ENCODE data around the gene ZNF385B. TPM values are rescaled to one million over a fixed set of nuclear protein-coding genes. Genes with fewer than 3 reads are reported as not detected.

ZNF385B gene
- total and polyA plus RNA-seq, 7 donors, result 0.35 to 5.6 (median 3.0) TPM; not detected in 1

GRCh38 chr2:179626261-179626660, 235.2 kb downstream of the ZNF385B start:
- WGBS, 2 donors, result 84 to 92% methylated on average over 2 of the region's 2 CpGs
- Histone ChIP-seq H3K27ac (no peak overlapping the region), H3K4me3 (no peak overlapping the region), H3K9me3 (no peaks in the 10 kb centered on the region), H3K27me3 (no peaks in the 10 kb centered on the region), H3K4me1 (peaks cover 0 to 13% (median 0%) of the 10 kb centered on the region in 4 donors), H3K36me3 (no peaks in the 10 kb centered on the region)
- intact Hi-C loops (cut with DNase I), result no loop called here
- no peak for DNase-seq
- TF ChIP-seq POLR2A (IDR thresholded peaks at IDR 0.05), result no peak
- TF ChIP-seq EP300 (IDR thresholded peaks at IDR 0.05), result no peak
- no peak for TF ChIP-seq POLR2AphosphoS5 (IDR thresholded peaks at IDR 0.05)
- no peak for TF ChIP-seq CTCF (IDR thresholded peaks at IDR 0.05)

GRCh38 chr2:179622635-179623300, 238.6 kb downstream of the ZNF385B start:
- no peaks in the 10 kb centered on the region for H3K36me3 ChIP-seq
- H3K9me3 ChIP-seq, result no peaks in the 10 kb centered on the region
- H3K4me3 ChIP-seq, result no peak overlapping the region
- TF ChIP-seq POLR2A (IDR thresholded peaks at IDR 0.05) (no peak), EP300 (IDR thresholded peaks at IDR 0.05) (no peak), POLR2AphosphoS5 (IDR thresholded peaks at IDR 0.05) (no peak), CTCF (IDR thresholded peaks at IDR 0.05) (no peak)
- H3K27ac ChIP-seq, result no peak overlapping the region
- no peaks in the 10 kb centered on the region for H3K27me3 ChIP-seq
- 87 to 94% methylated on average over 3 of the region's 3 CpGs for WGBS, 2 donors
- intact Hi-C loops (cut with DNase I), result no loop called here
- no peak for DNase-seq
- peaks cover 0 to 13% (median 0%) of the 10 kb centered on the region in 4 donors for H3K4me1 ChIP-seq

- Histone ChIP-seq H3K27me3 (no peaks in the 10 kb centered on the region), H3K36me3 (no peaks in the 10 kb centered on the region), H3K9me3 (no peaks in the 10 kb centered on the region), H3K4me1 (peaks cover 0 to 13% (median 0%) of the 10 kb centered on the region in 4 donors), H3K27ac (no peak overlapping the region), H3K4me3 (no peak overlapping the region)
- 68 to 77% methylated on average over 1 of the region's 1 CpG for WGBS, 2 donors
- no peak for DNase-seq
- no peak for TF ChIP-seq POLR2AphosphoS5 (IDR thresholded peaks at IDR 0.05)
- no peak for TF ChIP-seq EP300 (IDR thresholded peaks at IDR 0.05)
- intact Hi-C loops (cut with DNase I), result no loop called here
These were observed 239.3 kb downstream of the ZNF385B start for GRCh38 chr2:179622112-179622511.

- Histone ChIP-seq H3K4me3 (no peak overlapping the region), H3K4me1 (peaks cover 0 to 13% (median 0%) of the 10 kb centered on the region in 4 donors), H3K9me3 (no peaks in the 10 kb centered on the region), H3K27ac (no peak overlapping the region), H3K27me3 (no peaks in the 10 kb centered on the region), H3K36me3 (no peaks in the 10 kb centered on the region)
- no peak for TF ChIP-seq CTCF (IDR thresholded peaks at IDR 0.05)
- TF ChIP-seq POLR2AphosphoS5 (IDR thresholded peaks at IDR 0.05), result no peak
- no peak for TF ChIP-seq POLR2A (IDR thresholded peaks at IDR 0.05)
- no peak for TF ChIP-seq EP300 (IDR thresholded peaks at IDR 0.05)
- DNase-seq, result no peak
- WGBS, 2 donors, result 94 to 97% methylated on average over 1 of the region's 1 CpG
- intact Hi-C loops (cut with DNase I), result no loop called here
These were observed 241.4 kb downstream of the ZNF385B start for GRCh38 chr2:179619947-179620467.

- no peak for DNase-seq
- no peak overlapping the region for H3K4me3 ChIP-seq
- TF ChIP-seq POLR2AphosphoS5 (IDR thresholded peaks at IDR 0.05) (no peak), POLR2A (IDR thresholded peaks at IDR 0.05) (no peak), EP300 (IDR thresholded peaks at IDR 0.05) (no peak), CTCF (IDR thresholded peaks at IDR 0.05) (no peak)
- H3K27me3 ChIP-seq, result no peaks in the 10 kb centered on the region
- intact Hi-C loops (cut with DNase I), result no loop called here
- 85 to 86% methylated on average over 3 of the region's 3 CpGs for WGBS, 2 donors
- H3K36me3 ChIP-seq, result no peaks in the 10 kb centered on the region
- no peaks in the 10 kb centered on the region for H3K9me3 ChIP-seq
- peaks cover 0 to 34% (median 26%) of the 10 kb centered on the region in 4 donors for H3K4me1 ChIP-seq
- H3K27ac ChIP-seq, result no peak overlapping the region
These were observed 247.3 kb downstream of the ZNF385B start for GRCh38 chr2:179614121-179614520.
